Measurements from ENCODE around the gene IPO7. TPM values are rescaled to one million over a fixed set of nuclear protein-coding genes. Genes with fewer than 3 reads are reported as not detected.
A peak's percentile ranks its signal among the peaks of the same experiment; 100 is the strongest.

IPO7 gene
- total RNA-seq, 1 donor from 2014 or later: 199 TPM

- H3K27me3 Mint-ChIP-seq (ENCODE audit: low read depth): no peaks in the 10 kb centered on the region
- peaks cover 2% of the 10 kb centered on the region for H3K9me3 Mint-ChIP-seq
- no peak overlapping the region for H3K27ac Mint-ChIP-seq (ENCODE audit: unreplicated experiment)
- peaks cover 6% of the 10 kb centered on the region for H3K36me3 Mint-ChIP-seq (ENCODE audit: low read depth)
- H3K4me3 Mint-ChIP-seq: peak overlapping the region; percentile 99
- peaks cover 36% of the 10 kb centered on the region for H3K4me1 Mint-ChIP-seq
- DNase-seq (ENCODE audit: low read depth, low spot score): no peak
- no peak for TF ChIP-seq CTCF (conservative IDR thresholded peaks at IDR 0.05)
These were observed 1.6 kb downstream of the IPO7 start for GRCh38 chr11:9386086-9386485.

- Mint-ChIP-seq H3K4me3 (peak overlapping the region; percentile 63), H3K36me3 (ENCODE audit: low read depth) (peaks cover 6% of the 10 kb centered on the region), H3K9me3 (peaks cover 2% of the 10 kb centered on the region), H3K4me1 (peaks cover 33% of the 10 kb centered on the region), H3K27me3 (ENCODE audit: low read depth) (no peaks in the 10 kb centered on the region), H3K27ac (ENCODE audit: unreplicated experiment) (no peak overlapping the region)
- no peak for DNase-seq (ENCODE audit: low read depth, low spot score)
- no peak for TF ChIP-seq CTCF (conservative IDR thresholded peaks at IDR 0.05)
These were observed 2.4 kb downstream of the IPO7 start for GRCh38 chr11:9386901-9387300.

GRCh38 chr11:9396310-9396709, 11.9 kb downstream of the IPO7 start:
- H3K36me3 Mint-ChIP-seq (ENCODE audit: low read depth): peaks cover 5% of the 10 kb centered on the region
- TF ChIP-seq CTCF (conservative IDR thresholded peaks at IDR 0.05): no peak
- H3K4me1 Mint-ChIP-seq: peaks cover 25% of the 10 kb centered on the region
- no peaks in the 10 kb centered on the region for H3K9me3 Mint-ChIP-seq
- DNase-seq (ENCODE audit: low read depth, low spot score): no peak
- no peak overlapping the region for H3K27ac Mint-ChIP-seq (ENCODE audit: unreplicated experiment)
- no peak overlapping the region for H3K4me3 Mint-ChIP-seq
- H3K27me3 Mint-ChIP-seq (ENCODE audit: low read depth): no peaks in the 10 kb centered on the region

GRCh38 chr11:9396752-9397151, 12.3 kb downstream of the IPO7 start:
- no peak overlapping the region for H3K27ac Mint-ChIP-seq (ENCODE audit: unreplicated experiment)
- no peaks in the 10 kb centered on the region for H3K9me3 Mint-ChIP-seq
- TF ChIP-seq CTCF (conservative IDR thresholded peaks at IDR 0.05): no peak
- H3K27me3 Mint-ChIP-seq (ENCODE audit: low read depth): no peaks in the 10 kb centered on the region
- DNase-seq (ENCODE audit: low read depth, low spot score): no peak
- H3K36me3 Mint-ChIP-seq (ENCODE audit: low read depth): peaks cover 5% of the 10 kb centered on the region
- H3K4me1 Mint-ChIP-seq: peaks cover 26% of the 10 kb centered on the region
- H3K4me3 Mint-ChIP-seq: no peak overlapping the region

GRCh38 chr11:9397746-9398680, 13.6 kb downstream of the IPO7 start:
- H3K27ac Mint-ChIP-seq (ENCODE audit: unreplicated experiment): no peak overlapping the region
- no peak for TF ChIP-seq CTCF (conservative IDR thresholded peaks at IDR 0.05)
- H3K9me3 Mint-ChIP-seq: no peaks in the 10 kb centered on the region
- DNase-seq (ENCODE audit: low read depth, low spot score): no peak
- H3K27me3 Mint-ChIP-seq (ENCODE audit: low read depth): no peaks in the 10 kb centered on the region
- H3K36me3 Mint-ChIP-seq (ENCODE audit: low read depth): peaks cover 2% of the 10 kb centered on the region
- H3K4me3 Mint-ChIP-seq: no peak overlapping the region
- peaks cover 25% of the 10 kb centered on the region for H3K4me1 Mint-ChIP-seq

Data from neural crest cell (in vitro differentiated cells).